ENCODE results near the gene WDR59.
A peak's percentile ranks its signal among the peaks of the same experiment; 100 is the strongest.
"Not testable (repeated sequence)": the region's sequence is repeated elsewhere in the genome, so short reads cannot be mapped to it uniquely, and the experiment has no call there.

WDR59 gene

GRCh38 chr16:74984529-74985296, at the start of gene WDR59:
TSS of gene WDR59 (minus strand) at chr16:74985123. CDS start at chr16:74985017, 106 bp downstream.
- DNase-seq (ENCODE audit: low read depth in 3 of 3) = peak; percentile 97 to 99 (median 99)

GRCh38 chr16:75032655-75033054, 47.7 kb upstream of the WDR59 start:
- no peak for DNase-seq (ENCODE audit: low read depth in 3 of 3)

GRCh38 chr16:75029854-75030253, 44.9 kb upstream of the WDR59 start:
- DNase-seq (ENCODE audit: low read depth in 3 of 3) = no peak

- DNase-seq (ENCODE audit: low read depth in 3 of 3) = no peak
These were observed 43.7 kb upstream of the WDR59 start for GRCh38 chr16:75028544-75029135.

- no peak for DNase-seq (ENCODE audit: low read depth in 3 of 3)
These were observed 42.8 kb upstream of the WDR59 start for GRCh38 chr16:75027520-75028300.

GRCh38 chr16:75026892-75027391, 42.0 kb upstream of the WDR59 start:
- no peak for DNase-seq (ENCODE audit: low read depth in 3 of 3)

GRCh38 chr16:75026239-75026891, 41.4 kb upstream of the WDR59 start:
- not testable (repeated sequence) for DNase-seq (ENCODE audit: low read depth in 3 of 3)

GRCh38 chr16:75025761-75026160, 40.8 kb upstream of the WDR59 start:
- no peak for DNase-seq (ENCODE audit: low read depth in 3 of 3)

GRCh38 chr16:75024594-75024993, 39.7 kb upstream of the WDR59 start:
- DNase-seq (ENCODE audit: low read depth in 3 of 3) = no peak

GRCh38 chr16:75024182-75024581, 39.3 kb upstream of the WDR59 start:
- no peak for DNase-seq (ENCODE audit: low read depth in 3 of 3)

GRCh38 chr16:75023009-75023408, 38.1 kb upstream of the WDR59 start:
- no peak for DNase-seq (ENCODE audit: low read depth in 3 of 3)

GRCh38 chr16:75022567-75022966, 37.6 kb upstream of the WDR59 start:
- no peak for DNase-seq (ENCODE audit: low read depth in 3 of 3)

GRCh38 chr16:75021410-75021809, 36.5 kb upstream of the WDR59 start:
- DNase-seq (ENCODE audit: low read depth in 3 of 3) = no peak

- DNase-seq (ENCODE audit: low read depth in 3 of 3) = no peak
These were observed 34.7 kb upstream of the WDR59 start for GRCh38 chr16:75019586-75019985.

GRCh38 chr16:75019007-75019406, 34.1 kb upstream of the WDR59 start:
- no peak for DNase-seq (ENCODE audit: low read depth in 3 of 3)

- DNase-seq (ENCODE audit: low read depth in 3 of 3) = no peak
These were observed 33.0 kb upstream of the WDR59 start for GRCh38 chr16:75017670-75018525.

- not testable (repeated sequence) for DNase-seq (ENCODE audit: low read depth in 3 of 3)
These were observed 31.6 kb upstream of the WDR59 start for GRCh38 chr16:75016451-75017081.

- no peak for DNase-seq (ENCODE audit: low read depth in 3 of 3)
These were observed 29.4 kb upstream of the WDR59 start for GRCh38 chr16:75014318-75014717.

GRCh38 chr16:75013123-75013522, 28.2 kb upstream of the WDR59 start:
- DNase-seq (ENCODE audit: low read depth in 3 of 3) = not testable (repeated sequence)

GRCh38 chr16:75012380-75013081, 27.6 kb upstream of the WDR59 start:
- DNase-seq (ENCODE audit: low read depth in 3 of 3) = no peak
